ENCODE results near the gene FRAT2. TPM values are rescaled to one million over a fixed set of nuclear protein-coding genes. Genes with fewer than 3 reads are reported as not detected.

The FRAT2 gene
- total and polyA plus RNA-seq, 2 of the 13 experiments (the other 11 are each of a cell fraction or from before 2014, with no cell fraction given) = 7.2 to 14.1 TPM

DNA sequence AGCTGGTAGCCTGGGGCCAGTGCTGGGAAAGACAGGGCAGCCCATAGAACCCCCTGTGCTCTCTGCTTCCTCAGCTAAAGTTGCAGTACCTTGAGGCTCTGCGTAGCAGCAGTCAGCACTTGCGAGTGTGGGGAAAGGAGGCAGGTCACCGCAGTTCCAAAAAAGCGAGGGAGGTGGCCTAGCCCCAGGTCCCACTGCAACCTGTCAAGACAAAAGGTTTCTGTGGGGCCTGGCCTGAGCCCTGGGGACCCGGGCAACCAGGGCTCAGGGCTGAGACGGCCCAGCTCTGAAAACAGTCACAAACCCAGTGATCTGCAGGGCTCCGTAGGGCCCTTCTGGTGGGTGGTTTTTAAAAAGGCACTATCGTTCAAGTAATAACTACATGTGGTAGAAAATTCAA is 47.1 kb upstream of the FRAT2 start (continued):
- TF ChIP-seq, protein P1, sequence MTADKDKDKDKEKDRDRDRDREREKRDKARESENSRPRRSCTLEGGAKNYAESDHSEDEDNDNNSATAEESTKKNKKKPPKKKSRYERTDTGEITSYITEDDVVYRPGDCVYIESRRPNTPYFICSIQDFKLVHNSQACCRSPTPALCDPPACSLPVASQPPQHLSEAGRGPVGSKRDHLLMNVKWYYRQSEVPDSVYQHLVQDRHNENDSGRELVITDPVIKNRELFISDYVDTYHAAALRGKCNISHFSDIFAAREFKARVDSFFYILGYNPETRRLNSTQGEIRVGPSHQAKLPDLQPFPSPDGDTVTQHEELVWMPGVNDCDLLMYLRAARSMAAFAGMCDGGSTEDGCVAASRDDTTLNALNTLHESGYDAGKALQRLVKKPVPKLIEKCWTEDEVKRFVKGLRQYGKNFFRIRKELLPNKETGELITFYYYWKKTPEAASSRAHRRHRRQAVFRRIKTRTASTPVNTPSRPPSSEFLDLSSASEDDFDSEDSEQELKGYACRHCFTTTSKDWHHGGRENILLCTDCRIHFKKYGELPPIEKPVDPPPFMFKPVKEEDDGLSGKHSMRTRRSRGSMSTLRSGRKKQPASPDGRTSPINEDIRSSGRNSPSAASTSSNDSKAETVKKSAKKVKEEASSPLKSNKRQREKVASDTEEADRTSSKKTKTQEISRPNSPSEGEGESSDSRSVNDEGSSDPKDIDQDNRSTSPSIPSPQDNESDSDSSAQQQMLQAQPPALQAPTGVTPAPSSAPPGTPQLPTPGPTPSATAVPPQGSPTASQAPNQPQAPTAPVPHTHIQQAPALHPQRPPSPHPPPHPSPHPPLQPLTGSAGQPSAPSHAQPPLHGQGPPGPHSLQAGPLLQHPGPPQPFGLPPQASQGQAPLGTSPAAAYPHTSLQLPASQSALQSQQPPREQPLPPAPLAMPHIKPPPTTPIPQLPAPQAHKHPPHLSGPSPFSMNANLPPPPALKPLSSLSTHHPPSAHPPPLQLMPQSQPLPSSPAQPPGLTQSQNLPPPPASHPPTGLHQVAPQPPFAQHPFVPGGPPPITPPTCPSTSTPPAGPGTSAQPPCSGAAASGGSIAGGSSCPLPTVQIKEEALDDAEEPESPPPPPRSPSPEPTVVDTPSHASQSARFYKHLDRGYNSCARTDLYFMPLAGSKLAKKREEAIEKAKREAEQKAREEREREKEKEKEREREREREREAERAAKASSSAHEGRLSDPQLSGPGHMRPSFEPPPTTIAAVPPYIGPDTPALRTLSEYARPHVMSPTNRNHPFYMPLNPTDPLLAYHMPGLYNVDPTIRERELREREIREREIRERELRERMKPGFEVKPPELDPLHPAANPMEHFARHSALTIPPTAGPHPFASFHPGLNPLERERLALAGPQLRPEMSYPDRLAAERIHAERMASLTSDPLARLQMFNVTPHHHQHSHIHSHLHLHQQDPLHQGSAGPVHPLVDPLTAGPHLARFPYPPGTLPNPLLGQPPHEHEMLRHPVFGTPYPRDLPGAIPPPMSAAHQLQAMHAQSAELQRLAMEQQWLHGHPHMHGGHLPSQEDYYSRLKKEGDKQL (CRISPR knock-in tag; IDR thresholded peaks at IDR 0.05; ENCODE audit: low read depth) = no peak
- TF ChIP-seq, protein P2, sequence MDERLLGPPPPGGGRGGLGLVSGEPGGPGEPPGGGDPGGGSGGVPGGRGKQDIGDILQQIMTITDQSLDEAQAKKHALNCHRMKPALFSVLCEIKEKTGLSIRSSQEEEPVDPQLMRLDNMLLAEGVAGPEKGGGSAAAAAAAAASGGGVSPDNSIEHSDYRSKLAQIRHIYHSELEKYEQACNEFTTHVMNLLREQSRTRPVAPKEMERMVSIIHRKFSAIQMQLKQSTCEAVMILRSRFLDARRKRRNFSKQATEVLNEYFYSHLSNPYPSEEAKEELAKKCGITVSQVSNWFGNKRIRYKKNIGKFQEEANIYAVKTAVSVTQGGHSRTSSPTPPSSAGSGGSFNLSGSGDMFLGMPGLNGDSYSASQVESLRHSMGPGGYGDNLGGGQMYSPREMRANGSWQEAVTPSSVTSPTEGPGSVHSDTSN (CRISPR knock-in tag; IDR thresholded peaks at IDR 0.05) = no peak

DNA sequence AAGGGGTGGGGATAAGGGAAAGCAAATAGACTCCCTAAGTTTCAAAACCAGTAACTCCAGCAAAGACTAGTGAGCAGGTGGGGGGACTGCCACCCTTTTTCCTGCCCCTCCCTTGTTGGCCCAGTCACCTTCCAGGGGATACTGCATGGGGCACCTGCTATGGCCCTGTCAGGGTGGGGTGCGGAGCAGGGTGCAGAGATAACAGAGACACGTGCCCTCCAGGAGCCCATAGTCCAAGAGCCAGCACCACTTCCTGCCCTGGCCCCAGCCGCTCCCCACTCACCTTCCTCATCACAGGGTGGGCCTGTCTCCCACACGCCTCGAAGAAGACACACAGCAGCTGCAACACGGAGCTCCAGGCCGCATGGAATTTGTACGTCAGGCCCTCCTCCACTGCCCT is 46.0 kb upstream of the FRAT2 start:
- no peak overlapping the region for H2AFZ ChIP-seq (ENCODE audit: low read length)
- no peaks in the 10 kb centered on the region for H3K9me3 ChIP-seq (ENCODE audit: low read length)
- no peak overlapping the region for H3K27ac ChIP-seq (ENCODE audit: extremely low read length, insufficient read depth, low read length)
- no TSS peak for BruUV-seq (replicated peaks)
- no peak overlapping the region for H3K9ac ChIP-seq (ENCODE audit: insufficient read depth, low read depth, low read length)
- no peak for ATAC-seq
- 98% methylated on average over 6 of the region's 8 CpGs for WGBS (ENCODE audit: low lambda C conversion rate)
- H3K4me1 ChIP-seq (ENCODE audit: insufficient read depth, low read length) = no peaks in the 10 kb centered on the region
- H3K27me3 ChIP-seq (ENCODE audit: control insufficient read depth in 1 of 2, insufficient read depth in 2 of 2, low read length in 2 of 2) = no peaks in the 10 kb centered on the region
- no peak for TF ChIP-seq NFKB2 (CRISPR knock-in tag; IDR thresholded peaks at IDR 0.05; ENCODE audit: borderline replicate concordance)
- TF ChIP-seq, protein P3, sequence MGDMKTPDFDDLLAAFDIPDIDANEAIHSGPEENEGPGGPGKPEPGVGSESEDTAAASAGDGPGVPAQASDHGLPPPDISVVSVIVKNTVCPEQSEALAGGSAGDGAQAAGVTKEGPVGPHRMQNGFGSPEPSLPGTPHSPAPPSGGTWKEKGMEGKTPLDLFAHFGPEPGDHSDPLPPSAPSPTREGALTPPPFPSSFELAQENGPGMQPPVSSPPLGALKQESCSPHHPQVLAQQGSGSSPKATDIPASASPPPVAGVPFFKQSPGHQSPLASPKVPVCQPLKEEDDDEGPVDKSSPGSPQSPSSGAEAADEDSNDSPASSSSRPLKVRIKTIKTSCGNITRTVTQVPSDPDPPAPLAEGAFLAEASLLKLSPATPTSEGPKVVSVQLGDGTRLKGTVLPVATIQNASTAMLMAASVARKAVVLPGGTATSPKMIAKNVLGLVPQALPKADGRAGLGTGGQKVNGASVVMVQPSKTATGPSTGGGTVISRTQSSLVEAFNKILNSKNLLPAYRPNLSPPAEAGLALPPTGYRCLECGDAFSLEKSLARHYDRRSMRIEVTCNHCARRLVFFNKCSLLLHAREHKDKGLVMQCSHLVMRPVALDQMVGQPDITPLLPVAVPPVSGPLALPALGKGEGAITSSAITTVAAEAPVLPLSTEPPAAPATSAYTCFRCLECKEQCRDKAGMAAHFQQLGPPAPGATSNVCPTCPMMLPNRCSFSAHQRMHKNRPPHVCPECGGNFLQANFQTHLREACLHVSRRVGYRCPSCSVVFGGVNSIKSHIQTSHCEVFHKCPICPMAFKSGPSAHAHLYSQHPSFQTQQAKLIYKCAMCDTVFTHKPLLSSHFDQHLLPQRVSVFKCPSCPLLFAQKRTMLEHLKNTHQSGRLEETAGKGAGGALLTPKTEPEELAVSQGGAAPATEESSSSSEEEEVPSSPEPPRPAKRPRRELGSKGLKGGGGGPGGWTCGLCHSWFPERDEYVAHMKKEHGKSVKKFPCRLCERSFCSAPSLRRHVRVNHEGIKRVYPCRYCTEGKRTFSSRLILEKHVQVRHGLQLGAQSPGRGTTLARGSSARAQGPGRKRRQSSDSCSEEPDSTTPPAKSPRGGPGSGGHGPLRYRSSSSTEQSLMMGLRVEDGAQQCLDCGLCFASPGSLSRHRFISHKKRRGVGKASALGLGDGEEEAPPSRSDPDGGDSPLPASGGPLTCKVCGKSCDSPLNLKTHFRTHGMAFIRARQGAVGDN (CRISPR knock-in tag; IDR thresholded peaks at IDR 0.05) = 0 out of 2 replicates have a peak, but pooled peaks have one; percentile 15
- peaks cover 24 to 61% of the 10 kb centered on the region in 2 experiments; a peak in 4 of 5 replicates for H3K36me3 ChIP-seq (replicated peaks in 1 of 2; ENCODE audit: control insufficient read depth in 1 of 2, insufficient read depth in 2 of 2, low read length in 2 of 2)
- no peaks in the 10 kb centered on the region for H4K20me1 ChIP-seq (ENCODE audit: insufficient read depth, low read length)
- in situ Hi-C loops (cut with HindIII; ENCODE audit: extremely low pct_ligation_motif_present, low pct_unique_long_range_greater_than_20kb) = no loop called here
- no peak overlapping the region for H3K4me3 ChIP-seq (replicated peaks in 1 of 3; ENCODE audit: insufficient read depth in 1 of 3, low read depth in 2 of 3, low read length in 3 of 3)
- no peaks in the 10 kb centered on the region for H3K79me2 ChIP-seq (ENCODE audit: insufficient read depth, low read length)
- intact Hi-C loops (cut with micrococcal nuclease; ENCODE audit: unreplicated experiment) = no loop called here
- no peak for FAIRE-seq
- no peak for DNase-seq (ENCODE audit: low spot score)
- POLR2A ChIA-PET = no interaction called here
- H3K4me2 ChIP-seq (ENCODE audit: low read depth, low read length) = no peak overlapping the region
- CTCF ChIA-PET (ENCODE audit: low intra/inter-chr PET ratio, low total read pairs) = no interaction called here
